Muscle of arm (tissue), 12 donors: Measurements from ENCODE around the gene SNHG17. TPM values are rescaled to one million over a fixed set of nuclear protein-coding genes. Genes with fewer than 3 reads are reported as not detected.
"Not testable (repeated sequence)": the region's sequence is repeated elsewhere in the genome, so short reads cannot be mapped to it uniquely, and the experiment has no call there.

Experiments
- DNase-seq: peaks from one replicate; pipeline ENCODE4 v3.0.0-alpha.2; 2013
- polyA plus RNA-seq, 12 donors: library from polyadenylated mRNA; unstranded; fragments of 120-200 nt; gene quantifications; one replicate each; pipeline ENCODE4 v1.2.1, GENCODE V29; 2013; ENCODE audit not compliant: insufficient read length in 12 of 12

The SNHG17 gene
- polyA plus RNA-seq, 12 donors = 15.2 to 57.1 (median 18.3) TPM; not detected in 1

GRCh38 chr20:38421915-38422314, 13.2 kb downstream of the SNHG17 start:
- DNase-seq = no peak

- no peak for DNase-seq
These were observed 14.6 kb downstream of the SNHG17 start for GRCh38 chr20:38420388-38421085.

- DNase-seq = peak; percentile 43
These were observed 16.5 kb downstream of the SNHG17 start for GRCh38 chr20:38418509-38419204.

GRCh38 chr20:38414769-38415450, 20.2 kb downstream of the SNHG17 start:
- no peak for DNase-seq

GRCh38 chr20:38412877-38413577, 22.1 kb downstream of the SNHG17 start:
- no peak for DNase-seq

- DNase-seq = not testable (repeated sequence)
These were observed 27.3 kb downstream of the SNHG17 start for GRCh38 chr20:38407822-38408221.

GRCh38 chr20:38407321-38407720, 27.8 kb downstream of the SNHG17 start:
- no peak for DNase-seq

- DNase-seq = no peak
These were observed 28.7 kb downstream of the SNHG17 start for GRCh38 chr20:38406476-38406875.

- no peak for DNase-seq
These were observed 30.0 kb downstream of the SNHG17 start for GRCh38 chr20:38405132-38405531.

GRCh38 chr20:38404016-38404415, 31.1 kb downstream of the SNHG17 start:
- no peak for DNase-seq

- no peak for DNase-seq
These were observed 32.3 kb downstream of the SNHG17 start for GRCh38 chr20:38402816-38403215.

GRCh38 chr20:38402089-38402488, 33.0 kb downstream of the SNHG17 start:
- DNase-seq = no peak

GRCh38 chr20:38395751-38396395, 39.3 kb downstream of the SNHG17 start:
- not testable (repeated sequence) for DNase-seq

GRCh38 chr20:38395165-38395564, 40.0 kb downstream of the SNHG17 start:
- no peak for DNase-seq

GRCh38 chr20:38393259-38393658, 41.9 kb downstream of the SNHG17 start:
- DNase-seq = no peak

GRCh38 chr20:38392356-38392755, 42.8 kb downstream of the SNHG17 start:
- no peak for DNase-seq

GRCh38 chr20:38387953-38388352, 47.2 kb downstream of the SNHG17 start:
- DNase-seq = no peak

- DNase-seq = no peak
These were observed 48.3 kb downstream of the SNHG17 start for GRCh38 chr20:38386851-38387250.

- no peak for DNase-seq
These were observed 49.1 kb downstream of the SNHG17 start for GRCh38 chr20:38386004-38386403.

GRCh38 chr20:38383147-38383546, 52.0 kb downstream of the SNHG17 start:
- DNase-seq = no peak

- not testable (repeated sequence) for DNase-seq
These were observed 57.3 kb downstream of the SNHG17 start for GRCh38 chr20:38377838-38378237.
